ENCODE measurements around the gene HCFC1. TPM values are rescaled to one million over a fixed set of nuclear protein-coding genes. Genes with fewer than 3 reads are reported as not detected.

The HCFC1 gene
- total and polyA plus RNA-seq, 7 donors = 15.1 to 50.1 (median 33.1) TPM

- H3K9me3 ChIP-seq = no peaks in the 10 kb centered on the region
- H3K36me3 ChIP-seq (ENCODE audit: insufficient read depth in 1 of 2, low read depth in 1 of 2) = no peaks in the 10 kb centered on the region
- H3K4me3 ChIP-seq = no peak overlapping the region
- H3K4me1 ChIP-seq = no peaks in the 10 kb centered on the region
- no peak for DNase-seq
- intact Hi-C loops (cut with DNase I) = no loop called here
- H3K27me3 ChIP-seq (ENCODE audit: insufficient read depth in 3 of 3, low read length in 2 of 3) = peaks cover 0 to 39% (median 1%) of the 10 kb centered on the region in 3 donors
- H3K27ac ChIP-seq = no peak overlapping the region
- 92 to 99% (median 96%) methylated on average over 13 to 22 of the region's 22 CpGs for WGBS, 3 donors
- no peak for TF ChIP-seq CTCF (IDR thresholded peaks at IDR 0.05)
- no peak for ATAC-seq
Measured at GRCh38 chrX:153910446-153910845, 61.2 kb downstream of the HCFC1 start.

GRCh38 chrX:153909980-153910360, 61.6 kb downstream of the HCFC1 start:
- Histone ChIP-seq H3K4me3 (no peak overlapping the region), H3K9me3 (no peaks in the 10 kb centered on the region), H3K27me3 (ENCODE audit: insufficient read depth in 3 of 3, low read length in 2 of 3) (peaks cover 0 to 43% (median 1%) of the 10 kb centered on the region in 3 donors), H3K4me1 (no peaks in the 10 kb centered on the region), H3K27ac (no peak overlapping the region), H3K36me3 (ENCODE audit: insufficient read depth in 1 of 2, low read depth in 1 of 2) (no peaks in the 10 kb centered on the region)
- intact Hi-C loops (cut with DNase I) = no loop called here
- WGBS, 3 donors = 93 to 100% (median 93%) methylated on average over 8 to 25 of the region's 25 CpGs
- no peak for TF ChIP-seq CTCF (IDR thresholded peaks at IDR 0.05)
- ATAC-seq (no peak), DNase-seq (no peak)

GRCh38 chrX:153909024-153909979, 62.3 kb downstream of the HCFC1 start:
- TF ChIP-seq CTCF (IDR thresholded peaks at IDR 0.05) = no peak
- no peaks in the 10 kb centered on the region for H3K36me3 ChIP-seq (ENCODE audit: insufficient read depth in 1 of 2, low read depth in 1 of 2)
- no peak for DNase-seq
- peaks cover 0 to 50% (median 1%) of the 10 kb centered on the region in 3 donors for H3K27me3 ChIP-seq (ENCODE audit: insufficient read depth in 3 of 3, low read length in 2 of 3)
- no peaks in the 10 kb centered on the region for H3K9me3 ChIP-seq
- WGBS, 3 donors = 71 to 83% (median 80%) methylated on average over 17 to 37 of the region's 37 CpGs
- ATAC-seq = no peak
- intact Hi-C loops (cut with DNase I) = no loop called here
- no peak overlapping the region for H3K4me3 ChIP-seq
- no peaks in the 10 kb centered on the region for H3K4me1 ChIP-seq
- H3K27ac ChIP-seq = no peak overlapping the region

- ATAC-seq (no peak), DNase-seq (peak in 1 of 2 donors; percentile 45)
- no peaks in the 10 kb centered on the region for H3K9me3 ChIP-seq
- H3K36me3 ChIP-seq (ENCODE audit: insufficient read depth in 1 of 2, low read depth in 1 of 2) = no peaks in the 10 kb centered on the region
- H3K27me3 ChIP-seq (ENCODE audit: insufficient read depth in 3 of 3, low read length in 2 of 3) = peaks cover 0 to 55% (median 1%) of the 10 kb centered on the region in 3 donors
- TF ChIP-seq CTCF (IDR thresholded peaks at IDR 0.05) = no peak
- WGBS, 3 donors = 83 to 88% (median 87%) methylated on average over 13 to 23 of the region's 23 CpGs
- no peaks in the 10 kb centered on the region for H3K4me1 ChIP-seq
- no peak overlapping the region for H3K27ac ChIP-seq
- H3K4me3 ChIP-seq = no peak overlapping the region
- intact Hi-C loops (cut with DNase I) = no loop called here
Measured at GRCh38 chrX:153908219-153908860, 63.3 kb downstream of the HCFC1 start.
